A673 (cell line): Measurements from ENCODE around the gene IRX5. TPM values are rescaled to one million over a fixed set of nuclear protein-coding genes. Genes with fewer than 3 reads are reported as not detected.

Source experiments
- BruUV-seq: library from RNA; stranded (reverse); fragments of 400-500 nt; replicated peaks from 2 replicates; lab custom pipeline; 2021; lab: Mats Ljungman, UMichigan
- CTCF ChIA-PET: fragments of 300-600 bp; sonication (Branson Sonifier 250); formaldehyde crosslinking; loops from one replicate; lab custom pipeline; 2022; ENCODE audit warnings: antibody characterized with exemption; lab: Charles Lee
- POLR2A ChIA-PET: fragments of 300-600 bp; sonication (Branson Sonifier 250); formaldehyde crosslinking; loops from one replicate; lab custom pipeline; 2022; ENCODE audit warnings: antibody characterized with exemption; ENCODE audit not compliant: low non-redundant PET; lab: Charles Lee
- DNase-seq: peaks from one replicate; pipeline ENCODE4 v3.0.0-alpha.2; 2015; ENCODE audit warnings: low spot score
- H3K27ac ChIP-seq: fragments of 200-600 bp; sonication (generic); 2 replicates; pipeline ENCODE4 v1.5.1; 2016; ENCODE audit warnings: mixed run types, low read depth, mild to moderate bottlenecking, mixed read lengths, antibody characterized with exemption, low read length; ENCODE audit not compliant: poor library complexity, severe bottlenecking
- H3K27me3 ChIP-seq: fragments of 200-600 bp; sonication (generic); replicated peaks from 2 replicates; pipeline ENCODE4 v1.6.1; 2017; ENCODE audit warnings: mixed run types, low read depth, mild to moderate bottlenecking, mixed read lengths, antibody characterized with exemption, low read length; ENCODE audit not compliant: insufficient read depth, poor library complexity
- H3K36me3 ChIP-seq: fragments of 200-600 bp; sonication (generic); 2 replicates; pipeline ENCODE4 v1.6.1; 2016; ENCODE audit warnings: mixed run types, mild to moderate bottlenecking, mixed read lengths, antibody characterized with exemption, low read length; ENCODE audit not compliant: insufficient read depth, poor library complexity, severe bottlenecking
- H3K4me1 ChIP-seq: fragments of 200-600 bp; sonication (generic); 2 replicates; pipeline ENCODE4 v1.6.1; 2017; ENCODE audit warnings: mixed run types, mild to moderate bottlenecking, mixed read lengths, antibody characterized with exemption, low read length; ENCODE audit not compliant: insufficient read depth, poor library complexity, severe bottlenecking
- H3K4me3 ChIP-seq: fragments of 200-600 bp; sonication (generic); 2 replicates; pipeline ENCODE4 v1.5.1; 2016; ENCODE audit warnings: low read depth, mixed run types, mild to moderate bottlenecking, mixed read lengths, low read length; ENCODE audit not compliant: poor library complexity, severe bottlenecking
- H3K9me3 ChIP-seq: fragments of 200-600 bp; sonication (generic); 2 replicates; pipeline ENCODE4 v1.6.1; 2016; ENCODE audit warnings: mixed run types, low read depth, mild to moderate bottlenecking, mixed read lengths, antibody characterized with exemption, low read length; ENCODE audit not compliant: poor library complexity, severe bottlenecking
- EZH2 ChIP-seq: fragments of 200-600 bp; sonication (generic); IDR thresholded peaks from 2 replicates; pipeline ENCODE4 v1.6.1; 2017; ENCODE audit warnings: borderline replicate concordance, low read depth, mild to moderate bottlenecking, mixed read lengths, antibody characterized with exemption, low read length; ENCODE audit not compliant: poor library complexity, severe bottlenecking
- intact Hi-C: fragments of 100-400 bp; cut with micrococcal nuclease; formaldehyde crosslinking; loops from one replicate; pipeline ENCODE4 v1.10.0; 2022; ENCODE audit not compliant: unreplicated experiment
- total RNA-seq: library from RNA; stranded (reverse); gene quantifications from 2 replicates; pipeline ENCODE4 v1.2.3, GENCODE V29; 2021
- TF ChIP-seq, protein P1 (sequence below): fragments of 300-800, 200-600 bp; sonication (generic); conservative IDR thresholded peaks from 2 replicates; pipeline ENCODE4 v1.5.1; 2017; ENCODE audit warnings: low read depth, mild to moderate bottlenecking, antibody characterized with exemption, low read length, moderate library complexity, mixed read lengths

Gene IRX5
- total RNA-seq, 1 experiment from 2014 or later, result 9.0 TPM

DNA sequence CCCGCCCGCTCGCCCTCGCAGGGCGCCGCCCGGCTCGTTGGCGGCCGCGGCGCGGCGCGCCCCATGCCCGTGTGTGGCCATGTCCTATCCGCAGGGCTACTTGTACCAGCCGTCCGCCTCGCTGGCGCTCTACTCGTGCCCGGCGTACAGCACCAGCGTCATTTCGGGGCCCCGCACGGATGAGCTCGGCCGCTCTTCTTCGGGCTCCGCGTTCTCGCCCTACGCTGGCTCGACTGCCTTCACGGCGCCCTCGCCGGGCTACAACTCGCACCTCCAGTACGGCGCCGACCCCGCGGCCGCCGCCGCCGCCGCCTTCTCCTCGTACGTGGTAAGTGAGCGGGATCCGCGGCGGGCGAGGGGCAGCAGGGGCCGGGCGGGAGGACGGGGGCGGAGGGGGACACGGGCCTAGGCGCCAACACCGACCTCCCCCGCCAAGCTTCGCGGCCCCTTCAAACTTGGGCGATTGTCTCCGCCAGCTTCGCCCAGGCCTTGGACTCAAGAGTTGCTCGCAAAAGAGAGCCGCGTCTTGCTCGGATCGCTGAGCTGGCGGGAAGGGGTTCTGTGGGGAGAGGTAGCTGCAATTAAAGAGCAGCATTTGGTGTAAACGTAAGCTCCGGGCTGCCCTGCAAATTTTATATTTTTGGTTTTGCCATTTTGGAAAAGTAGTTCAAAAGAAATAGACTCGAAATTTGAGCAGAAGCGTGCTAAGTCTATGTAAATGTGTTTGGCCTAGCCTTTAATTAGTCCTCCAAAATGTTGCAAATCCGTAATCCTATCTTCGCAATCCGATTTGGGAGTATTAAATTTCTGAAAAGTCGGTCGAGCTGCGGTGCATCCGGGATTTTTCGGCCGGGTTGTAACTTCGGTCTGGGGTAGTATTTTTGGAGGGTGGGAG, 702 bp downstream of the IRX5 start:
- H3K4me1 ChIP-seq, result peaks cover 21% of the 10 kb centered on the region
- POLR2A ChIA-PET, result no interaction called here
- DNase-seq, result peak; percentile 67
- H3K4me3 ChIP-seq, result peak overlapping the region; percentile 88
- no peaks in the 10 kb centered on the region for H3K9me3 ChIP-seq
- H3K27ac ChIP-seq, result peak overlapping the region; percentile 89
- no peaks in the 10 kb centered on the region for H3K27me3 ChIP-seq
- CTCF ChIA-PET, result interaction anchor here (0.9 to 1.2 kb wide), 2 partner anchors 90 to 1382 kb away, joined by 3 to 4 read pairs; no protein-coding TSS in a partner anchor
- TF ChIP-seq EZH2, result no peak
- TF ChIP-seq, protein P1, sequence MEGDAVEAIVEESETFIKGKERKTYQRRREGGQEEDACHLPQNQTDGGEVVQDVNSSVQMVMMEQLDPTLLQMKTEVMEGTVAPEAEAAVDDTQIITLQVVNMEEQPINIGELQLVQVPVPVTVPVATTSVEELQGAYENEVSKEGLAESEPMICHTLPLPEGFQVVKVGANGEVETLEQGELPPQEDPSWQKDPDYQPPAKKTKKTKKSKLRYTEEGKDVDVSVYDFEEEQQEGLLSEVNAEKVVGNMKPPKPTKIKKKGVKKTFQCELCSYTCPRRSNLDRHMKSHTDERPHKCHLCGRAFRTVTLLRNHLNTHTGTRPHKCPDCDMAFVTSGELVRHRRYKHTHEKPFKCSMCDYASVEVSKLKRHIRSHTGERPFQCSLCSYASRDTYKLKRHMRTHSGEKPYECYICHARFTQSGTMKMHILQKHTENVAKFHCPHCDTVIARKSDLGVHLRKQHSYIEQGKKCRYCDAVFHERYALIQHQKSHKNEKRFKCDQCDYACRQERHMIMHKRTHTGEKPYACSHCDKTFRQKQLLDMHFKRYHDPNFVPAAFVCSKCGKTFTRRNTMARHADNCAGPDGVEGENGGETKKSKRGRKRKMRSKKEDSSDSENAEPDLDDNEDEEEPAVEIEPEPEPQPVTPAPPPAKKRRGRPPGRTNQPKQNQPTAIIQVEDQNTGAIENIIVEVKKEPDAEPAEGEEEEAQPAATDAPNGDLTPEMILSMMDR, result no peak
- H3K36me3 ChIP-seq, result peaks cover 12% of the 10 kb centered on the region
- TSS peak; percentile 30 for BruUV-seq
- intact Hi-C loops, result loop anchor here (10.0 kb wide), 1 partner anchor 323 kb away; no protein-coding TSS in a partner anchor

DNA sequence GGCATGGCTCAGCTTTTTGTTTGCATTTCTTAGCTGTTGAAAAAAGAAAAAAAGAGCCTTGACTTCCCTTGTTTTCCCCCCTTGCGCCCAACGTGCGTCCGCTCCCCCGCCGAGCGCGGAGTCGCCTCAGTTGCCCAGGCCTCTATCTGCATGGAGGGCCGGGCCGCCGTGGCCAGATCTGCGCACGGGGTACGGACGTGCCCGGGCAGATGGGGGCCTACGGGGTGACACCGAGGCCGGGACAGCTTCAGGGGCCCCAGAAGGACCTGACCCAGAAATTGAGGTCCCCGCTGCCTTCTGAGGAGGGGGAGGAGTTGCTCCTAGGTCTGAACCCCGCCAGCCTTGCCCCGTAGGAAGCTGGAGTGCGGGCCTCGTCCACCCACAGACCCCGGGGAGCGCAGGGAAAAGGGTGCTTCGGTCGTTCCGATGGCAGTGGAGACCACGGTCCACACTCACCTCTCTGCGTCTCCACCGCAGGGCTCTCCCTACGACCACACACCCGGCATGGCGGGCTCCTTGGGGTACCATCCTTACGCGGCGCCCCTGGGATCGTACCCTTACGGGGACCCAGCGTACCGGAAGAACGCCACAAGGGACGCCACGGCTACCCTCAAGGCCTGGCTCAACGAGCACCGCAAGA, 1.5 kb downstream of the IRX5 start:
- Histone ChIP-seq H3K36me3 (peaks cover 14% of the 10 kb centered on the region), H3K9me3 (no peaks in the 10 kb centered on the region), H3K4me1 (peaks cover 17% of the 10 kb centered on the region), H3K27me3 (no peaks in the 10 kb centered on the region), H3K4me3 (peak overlapping the region; percentile 88), H3K27ac (peak overlapping the region; percentile 89)
- POLR2A ChIA-PET, result no interaction called here
- BruUV-seq, result no TSS peak
- peak; percentile 33 for DNase-seq
- TF ChIP-seq EZH2, result no peak
- TF ChIP-seq, protein P1, result no peak
- intact Hi-C loops, result loop anchor here (10.0 kb wide), 1 partner anchor 323 kb away; no protein-coding TSS in a partner anchor
- CTCF ChIA-PET, result interaction anchor here (1.2 kb wide), 1 partner anchor 1382 kb away, joined by 4 read pairs; no protein-coding TSS in a partner anchor

DNA sequence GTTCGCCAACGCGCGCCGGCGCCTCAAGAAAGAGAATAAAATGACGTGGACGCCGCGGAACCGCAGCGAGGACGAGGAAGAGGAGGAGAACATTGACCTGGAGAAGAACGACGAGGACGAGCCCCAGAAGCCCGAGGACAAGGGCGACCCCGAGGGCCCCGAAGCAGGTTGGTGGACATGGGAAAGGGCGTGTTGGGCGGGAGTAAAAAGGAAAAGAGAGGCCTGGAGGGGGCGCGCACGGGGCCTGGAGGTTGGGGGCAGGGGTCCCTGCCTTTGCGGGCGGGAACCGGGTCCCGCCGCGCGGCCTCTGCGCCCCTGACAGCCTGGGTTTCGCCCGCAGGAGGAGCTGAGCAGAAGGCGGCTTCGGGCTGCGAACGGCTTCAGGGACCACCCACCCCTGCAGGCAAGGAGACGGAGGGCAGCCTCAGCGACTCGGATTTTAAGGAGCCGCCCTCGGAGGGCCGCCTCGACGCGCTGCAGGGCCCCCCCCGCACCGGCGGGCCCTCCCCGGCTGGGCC, 2.1 kb downstream of the IRX5 start:
- no peak overlapping the region for H3K27ac ChIP-seq

More for the DNA sequence above, 2.1 kb downstream of the IRX5 start:
- BruUV-seq, result no TSS peak
- Histone ChIP-seq H3K27me3 (no peaks in the 10 kb centered on the region), H3K4me3 (peak overlapping the region; percentile 88), H3K36me3 (peaks cover 14% of the 10 kb centered on the region), H3K4me1 (peaks cover 17% of the 10 kb centered on the region), H3K9me3 (no peaks in the 10 kb centered on the region)
- TF ChIP-seq, protein P1, result no peak
- TF ChIP-seq EZH2, result no peak
- ChIA-PET CTCF (no interaction called here), POLR2A (no interaction called here)
- DNase-seq, result no peak
- intact Hi-C loops, result loop anchor here (10.0 kb wide), 1 partner anchor 322 kb away; no protein-coding TSS in a partner anchor
